GM18951 (cell line): ENCODE measurements around the gene SPACDR.

ENCODE experiments used
- POLR2A ChIP-seq: IDR thresholded peaks from 4 replicates; pipeline ENCODE4 v1.6.1; 2011; ENCODE audit warnings: mild to moderate bottlenecking; ENCODE audit not compliant: insufficient read length, insufficient read depth; ENCODE audit errors: extremely low read depth
- in situ Hi-C: fragments of 300-500 bp; cut with MboI; formaldehyde crosslinking; loops from one replicate; pipeline ENCODE4 v1.12.0; 2022; ENCODE audit warnings: low sequenced_read_pairs, mixed read lengths, inconsistent platforms; ENCODE audit not compliant: unreplicated experiment

The SPACDR gene

GRCh38 chr7:100478958-100479660 is 15.0 kb upstream of the SPACDR start, which contains the start of gene TSC22D4:
TSC22D4 (minus strand) TSS chr7:100479214; CDS start chr7:100478038, 1,176 bp downstream.
- in situ Hi-C loops, result no loop called here
- peak; percentile 85 for TF ChIP-seq POLR2A

DNA sequence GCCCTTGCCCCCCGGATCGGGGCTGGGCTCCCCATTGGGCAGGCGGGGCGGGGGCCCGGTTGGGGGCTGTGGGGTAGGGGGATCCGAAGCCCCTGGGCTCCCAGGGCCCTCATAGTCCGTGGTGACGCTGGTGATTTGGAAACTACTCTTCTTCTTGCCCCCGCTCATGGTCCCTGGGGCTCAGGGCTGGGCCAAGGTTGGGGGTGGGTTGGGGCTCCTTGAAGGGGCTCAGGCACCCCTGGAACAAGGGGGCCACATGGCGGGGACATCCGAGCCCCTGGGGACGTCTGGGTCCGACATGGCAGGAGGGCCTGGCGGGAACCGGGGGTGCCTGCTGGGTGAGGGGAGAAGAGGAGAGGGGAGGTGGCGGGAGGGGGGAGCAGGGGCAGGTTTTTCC is 13.8 kb upstream of the SPACDR start:
- no peak for TF ChIP-seq POLR2A
- in situ Hi-C loops, result no loop called here

- in situ Hi-C loops, result no loop called here
- peak; percentile 13 for TF ChIP-seq POLR2A
These were observed 13.1 kb upstream of the SPACDR start for GRCh38 chr7:100476903-100477870.

- no peak for TF ChIP-seq POLR2A
- in situ Hi-C loops, result no loop called here
These were observed 12.2 kb upstream of the SPACDR start for GRCh38 chr7:100476101-100476780.

GRCh38 chr7:100475549-100475948 is 11.5 kb upstream of the SPACDR start:
- no peak for TF ChIP-seq POLR2A
- in situ Hi-C loops, result no loop called here

DNA sequence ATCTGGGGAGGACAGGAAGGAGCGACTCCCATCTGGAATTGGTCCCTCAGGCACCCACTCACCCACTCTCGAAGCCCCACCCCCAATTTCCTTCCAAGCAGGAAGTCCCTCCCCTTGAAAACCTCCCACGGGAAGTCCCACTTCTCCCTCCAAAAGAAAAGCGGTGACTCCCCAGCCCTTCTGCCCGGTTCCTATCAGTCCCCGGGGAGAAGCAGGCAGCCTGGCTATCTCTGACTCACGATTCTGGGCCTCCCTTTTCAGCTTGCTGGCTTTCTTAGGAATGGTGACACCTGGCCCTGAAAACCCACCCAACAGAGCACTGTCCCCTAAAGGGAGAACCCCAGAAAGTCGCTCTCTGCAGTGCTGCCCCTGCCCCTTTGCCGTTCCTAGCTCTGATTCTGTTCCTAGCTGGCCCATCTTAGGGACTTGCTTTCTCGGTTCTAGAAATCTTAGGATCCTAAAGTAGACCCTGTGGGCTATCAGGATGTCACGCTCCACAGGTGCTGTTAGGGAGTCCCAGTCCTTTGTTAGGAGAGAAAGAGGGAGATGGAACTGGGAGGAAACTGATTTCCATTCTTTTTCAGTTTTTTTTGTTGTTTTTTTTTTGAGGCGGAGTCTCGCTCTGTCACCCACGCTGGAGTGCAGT is 8.9 kb upstream of the SPACDR start:
- in situ Hi-C loops, result no loop called here

GRCh38 chr7:100472121-100472851 is 8.2 kb upstream of the SPACDR start:
- no peak for TF ChIP-seq POLR2A
- in situ Hi-C loops, result no loop called here

More for the DNA sequence above, 8.9 kb upstream of the SPACDR start:
- no peak for TF ChIP-seq POLR2A

- no peak for TF ChIP-seq POLR2A
- in situ Hi-C loops, result no loop called here
These were observed 7.0 kb upstream of the SPACDR start for GRCh38 chr7:100471021-100471420.

- peak; percentile 36 for TF ChIP-seq POLR2A
- in situ Hi-C loops, result no loop called here
These were observed 5.4 kb upstream of the SPACDR start for GRCh38 chr7:100469227-100470044.

GRCh38 chr7:100467638-100468373 is 3.7 kb upstream of the SPACDR start:
- in situ Hi-C loops, result no loop called here
- TF ChIP-seq POLR2A, result no peak
